Dendritic cell treated with granulocyte-macrophage colony-stimulating factor and Interleukin-4, amounts not matched to agents 40 ng/mL and 50 ng/mL, for 4 days (primary cell): ENCODE results near the gene FBP2.

Experiments used
- H3K27ac Mint-ChIP-seq: one replicate; pipeline ENCODE4 v1.8.0; 2022; ENCODE audit warnings: mild to moderate bottlenecking, mixed read lengths
- H3K27me3 Mint-ChIP-seq: one replicate; pipeline ENCODE4 v1.8.0; 2022; ENCODE audit warnings: mild to moderate bottlenecking, mixed read lengths
- H3K36me3 Mint-ChIP-seq: one replicate; pipeline ENCODE4 v1.8.0; 2022; ENCODE audit warnings: low read depth, mixed read lengths
- H3K4me1 Mint-ChIP-seq: one replicate; pipeline ENCODE4 v1.8.0; 2022; ENCODE audit warnings: low read depth, mixed read lengths
- H3K4me3 Mint-ChIP-seq: one replicate; pipeline ENCODE4 v1.8.0; 2022; ENCODE audit warnings: mild to moderate bottlenecking, moderate library complexity, mixed read lengths
- H3K9me3 Mint-ChIP-seq: one replicate; pipeline ENCODE4 v1.8.0; 2022; ENCODE audit warnings: mixed read lengths
- intact Hi-C: fragments of 100-400 bp; cut with micrococcal nuclease; formaldehyde crosslinking; loops from one replicate; pipeline ENCODE4 v1.15.0; 2022

Gene FBP2

GRCh38 chr9:94593459-94594345 lies at the start of gene FBP2:
Gene FBP2, minus strand, starts transcription at chr9:94593824. Its CDS starts 98 bp downstream, at chr9:94593726.
- H3K4me1 Mint-ChIP-seq = peaks cover 12% of the 10 kb centered on the region
- no peak within 1 kb of the TSS for H3K27ac Mint-ChIP-seq
- H3K36me3 Mint-ChIP-seq = no peaks in the 10 kb centered on the region
- intact Hi-C loops = no loop called here
- H3K9me3 Mint-ChIP-seq = no peaks in the 10 kb centered on the region
- H3K4me3 Mint-ChIP-seq = no peak within 1 kb of the TSS
- peaks cover 36% of the 10 kb centered on the region for H3K27me3 Mint-ChIP-seq

GRCh38 chr9:94643176-94643575 lies 49.6 kb upstream of the FBP2 start:
- Mint-ChIP-seq H3K4me3 (no peak overlapping the region), H3K36me3 (peaks cover 16% of the 10 kb centered on the region), H3K9me3 (no peaks in the 10 kb centered on the region), H3K4me1 (peaks cover 75% of the 10 kb centered on the region), H3K27me3 (no peaks in the 10 kb centered on the region), H3K27ac (peak overlapping the region; percentile 35)
- intact Hi-C loops = no loop called here

- Mint-ChIP-seq H3K27me3 (no peaks in the 10 kb centered on the region), H3K27ac (no peak overlapping the region), H3K4me1 (peaks cover 73% of the 10 kb centered on the region), H3K9me3 (no peaks in the 10 kb centered on the region), H3K4me3 (no peak overlapping the region), H3K36me3 (peaks cover 16% of the 10 kb centered on the region)
- intact Hi-C loops = no loop called here
Observed at GRCh38 chr9:94642501-94642900, 48.9 kb upstream of the FBP2 start.

- Mint-ChIP-seq H3K4me1 (peaks cover 58% of the 10 kb centered on the region), H3K9me3 (no peaks in the 10 kb centered on the region), H3K27ac (peak overlapping the region; percentile 87), H3K27me3 (no peaks in the 10 kb centered on the region), H3K4me3 (peak overlapping the region; percentile 88), H3K36me3 (peaks cover 16% of the 10 kb centered on the region)
- intact Hi-C loops = loop anchor here (2.0 kb wide), 1 partner anchor 15 kb away; no protein-coding TSS in a partner anchor
Observed at GRCh38 chr9:94639999-94640376, 46.4 kb upstream of the FBP2 start.

GRCh38 chr9:94639061-94639998 lies 45.7 kb upstream of the FBP2 start, which contains the start of gene FBP1:
Gene FBP1, minus strand, starts transcription at chr9:94639518. Its CDS starts 208 bp downstream, at chr9:94639310.
- H3K27me3 Mint-ChIP-seq = no peaks in the 10 kb centered on the region

GRCh38 chr9:94638335-94639060 lies 44.9 kb upstream of the FBP2 start:
- Mint-ChIP-seq H3K27ac (peak overlapping the region; percentile 87), H3K4me3 (peak overlapping the region; percentile 88), H3K4me1 (peaks cover 44% of the 10 kb centered on the region), H3K27me3 (no peaks in the 10 kb centered on the region), H3K36me3 (peaks cover 22% of the 10 kb centered on the region), H3K9me3 (no peaks in the 10 kb centered on the region)
- intact Hi-C loops = loop anchor here (2.0 kb wide), 1 partner anchor 16 kb away; no protein-coding TSS in a partner anchor

More at GRCh38 chr9:94639061-94639998, 45.7 kb upstream of the FBP2 start, which contains the start of gene FBP1:
- peaks cover 51% of the 10 kb centered on the region for H3K4me1 Mint-ChIP-seq
- no peaks in the 10 kb centered on the region for H3K9me3 Mint-ChIP-seq
- H3K36me3 Mint-ChIP-seq = peaks cover 18% of the 10 kb centered on the region
- peak within 1 kb of the TSS; percentile 87 for H3K27ac Mint-ChIP-seq
- intact Hi-C loops = loop anchor here (2.0 kb wide), 1 partner anchor 15 kb away; no protein-coding TSS in a partner anchor
- H3K4me3 Mint-ChIP-seq = peak within 1 kb of the TSS; percentile 88

- Mint-ChIP-seq H3K27ac (no peak overlapping the region), H3K9me3 (no peaks in the 10 kb centered on the region), H3K4me1 (peaks cover 45% of the 10 kb centered on the region), H3K36me3 (peaks cover 49% of the 10 kb centered on the region), H3K4me3 (no peak overlapping the region), H3K27me3 (no peaks in the 10 kb centered on the region)
- intact Hi-C loops = no loop called here
Observed at GRCh38 chr9:94632737-94633136, 39.1 kb upstream of the FBP2 start.

GRCh38 chr9:94631599-94631998 lies 38.0 kb upstream of the FBP2 start:
- intact Hi-C loops = no loop called here
- Mint-ChIP-seq H3K27ac (no peak overlapping the region), H3K4me1 (peaks cover 45% of the 10 kb centered on the region), H3K9me3 (no peaks in the 10 kb centered on the region), H3K4me3 (no peak overlapping the region), H3K36me3 (peaks cover 61% of the 10 kb centered on the region), H3K27me3 (no peaks in the 10 kb centered on the region)

- Mint-ChIP-seq H3K27ac (no peak overlapping the region), H3K27me3 (no peaks in the 10 kb centered on the region), H3K9me3 (no peaks in the 10 kb centered on the region), H3K4me1 (peaks cover 48% of the 10 kb centered on the region), H3K4me3 (no peak overlapping the region), H3K36me3 (peaks cover 68% of the 10 kb centered on the region)
- intact Hi-C loops = no loop called here
Observed at GRCh38 chr9:94630833-94631232, 37.2 kb upstream of the FBP2 start.

GRCh38 chr9:94630281-94630680 lies 36.7 kb upstream of the FBP2 start:
- H3K9me3 Mint-ChIP-seq = no peaks in the 10 kb centered on the region
- peak overlapping the region; percentile 42 for H3K27ac Mint-ChIP-seq

GRCh38 chr9:94627287-94627686 lies 33.7 kb upstream of the FBP2 start:
- Mint-ChIP-seq H3K36me3 (peaks cover 69% of the 10 kb centered on the region), H3K9me3 (no peaks in the 10 kb centered on the region), H3K4me3 (no peak overlapping the region)

More at GRCh38 chr9:94630281-94630680, 36.7 kb upstream of the FBP2 start:
- peaks cover 53% of the 10 kb centered on the region for H3K4me1 Mint-ChIP-seq
- no peak overlapping the region for H3K4me3 Mint-ChIP-seq
- intact Hi-C loops = no loop called here
- H3K27me3 Mint-ChIP-seq = no peaks in the 10 kb centered on the region
- H3K36me3 Mint-ChIP-seq = peaks cover 71% of the 10 kb centered on the region

GRCh38 chr9:94625835-94626234 lies 32.2 kb upstream of the FBP2 start:
- Mint-ChIP-seq H3K27me3 (no peaks in the 10 kb centered on the region), H3K36me3 (peaks cover 65% of the 10 kb centered on the region), H3K4me1 (peaks cover 49% of the 10 kb centered on the region), H3K27ac (peak overlapping the region; percentile 76), H3K4me3 (no peak overlapping the region), H3K9me3 (no peaks in the 10 kb centered on the region)
- intact Hi-C loops = no loop called here

More at GRCh38 chr9:94627287-94627686, 33.7 kb upstream of the FBP2 start:
- intact Hi-C loops = no loop called here
- peak overlapping the region; percentile 16 for H3K27ac Mint-ChIP-seq
- H3K4me1 Mint-ChIP-seq = peaks cover 63% of the 10 kb centered on the region
- no peaks in the 10 kb centered on the region for H3K27me3 Mint-ChIP-seq

- peaks cover 68% of the 10 kb centered on the region for H3K36me3 Mint-ChIP-seq
- H3K4me1 Mint-ChIP-seq = peaks cover 49% of the 10 kb centered on the region
- peak overlapping the region; percentile 76 for H3K27ac Mint-ChIP-seq
- intact Hi-C loops = no loop called here
- H3K27me3 Mint-ChIP-seq = no peaks in the 10 kb centered on the region
- peak overlapping the region; percentile 9 for H3K4me3 Mint-ChIP-seq
- H3K9me3 Mint-ChIP-seq = no peaks in the 10 kb centered on the region
Observed at GRCh38 chr9:94624629-94625028, 31.0 kb upstream of the FBP2 start.
